Mucosa of descending colon (tissue), 3 donors: ENCODE measurements around the gene MRC1. TPM values are rescaled to one million over a fixed set of nuclear protein-coding genes. Genes with fewer than 3 reads are reported as not detected.
A peak's percentile ranks its signal among the peaks of the same experiment; 100 is the strongest.

Experiments
- ATAC-seq: fragments of 200-7000 bp; cut with Tn5 transposase; one replicate; pipeline ENCODE4 v1.9.1; 2020; ENCODE audit warnings: mild to moderate bottlenecking, moderate library complexity
- DNase-seq, 3 donors: peaks; one replicate each; pipeline ENCODE4 v3.0.0-alpha.2; 2020
- H3K36me3 ChIP-seq: fragments of 200-600 bp; one replicate; pipeline ENCODE4 v1.8.0; 2021; ENCODE audit warnings: low read depth, mild to moderate bottlenecking
- H3K4me1 ChIP-seq: fragments of 200-600 bp; one replicate; pipeline ENCODE4 v1.8.0; 2021; ENCODE audit warnings: low read depth, mild to moderate bottlenecking
- H3K4me3 ChIP-seq: fragments of 200-600 bp; one replicate; pipeline ENCODE4 v1.8.0; 2021; ENCODE audit warnings: mild to moderate bottlenecking
- H3K9me3 ChIP-seq: fragments of 200-600 bp; one replicate; pipeline ENCODE4 v1.8.0; 2021; ENCODE audit warnings: mild to moderate bottlenecking
- CTCF ChIP-seq: fragments of 200-600 bp; IDR thresholded peaks from one replicate; pipeline ENCODE4 v1.8.0; 2022; ENCODE audit warnings: antibody characterized with exemption, mild to moderate bottlenecking
- intact Hi-C, 2 donors: fragments of 100-400 bp; cut with DNase I in 1 of 2; cut with micrococcal nuclease in 1 of 2; formaldehyde crosslinking; loops; one replicate each; pipeline versions ENCODE4 v1.11.0 to v1.11.1; 2022; cut with DNase I, micrococcal nuclease
- total RNA-seq, 3 donors: library from RNA; stranded (reverse); fragmentation: NEBNext Ultra II Directional in 2 of 3; extraction: Animal tissue kit (Norgen Biotek cat#: 25700) in 2 of 3; gene quantifications; one replicate each; pipeline versions ENCODE4 v1.2.1 to v1.2.4, GENCODE V29; 2021 to 2023
- donor health status: DM: no; HTN: no; CAD: no; lungs with moderate emphysema.
- donor health status: DM: no; HTN: no; CAD: no.
- donor health status: DM: no; HTN: yes; CAD: no.

Gene MRC1
- total RNA-seq, 3 donors from 2014 or later = 6.9 to 48.4 (median 43.0) TPM

DNA sequence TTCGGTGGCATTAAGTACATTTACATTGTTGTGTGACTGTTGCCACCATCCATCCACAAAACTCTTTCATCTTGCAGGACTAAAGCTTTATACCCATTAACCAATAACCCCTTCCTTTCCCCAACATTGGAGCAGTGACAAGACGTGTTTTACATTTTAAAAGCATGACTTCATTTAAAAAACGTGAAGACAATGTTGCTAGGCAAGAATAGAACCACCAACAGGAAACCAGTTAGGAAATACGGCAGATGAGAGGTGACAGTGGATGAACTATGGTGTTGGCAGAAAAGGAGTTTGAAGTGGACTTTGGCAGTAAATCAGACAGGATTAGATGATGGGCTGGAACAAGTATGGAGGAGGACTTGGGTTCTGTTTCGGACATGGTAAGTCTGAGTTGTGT is 40.2 kb upstream of the MRC1 start:
- no peak for ATAC-seq
- no peak for DNase-seq
- H3K4me1 ChIP-seq = no peaks in the 10 kb centered on the region
- H3K36me3 ChIP-seq = no peaks in the 10 kb centered on the region
- intact Hi-C loops = no loop called here
- H3K4me3 ChIP-seq = no peak overlapping the region
- TF ChIP-seq CTCF = no peak
- no peaks in the 10 kb centered on the region for H3K9me3 ChIP-seq

DNA sequence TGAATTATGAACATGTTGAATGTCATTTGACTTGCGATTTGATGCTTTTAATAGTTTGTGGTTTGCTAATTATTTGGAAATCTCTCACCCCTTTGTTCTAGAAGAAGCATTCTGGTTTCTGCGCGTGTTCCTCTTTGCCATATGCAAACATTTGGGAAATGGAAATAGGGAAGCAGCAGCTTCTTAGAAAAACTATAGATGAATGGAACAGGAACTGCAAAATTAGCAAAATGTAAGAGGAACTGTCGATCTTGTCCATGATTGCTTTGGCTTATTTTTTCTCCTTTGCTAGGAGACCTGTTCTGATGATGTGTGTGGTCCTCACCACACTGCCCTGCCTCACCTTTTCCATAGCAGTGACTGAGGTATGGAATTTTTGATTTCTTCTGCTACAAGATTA is 38.1 kb upstream of the MRC1 start:
- intact Hi-C loops = no loop called here
- TF ChIP-seq CTCF = no peak
- Histone ChIP-seq H3K4me3 (no peak overlapping the region), H3K36me3 (no peaks in the 10 kb centered on the region), H3K4me1 (no peaks in the 10 kb centered on the region), H3K9me3 (no peaks in the 10 kb centered on the region)
- no peak for ATAC-seq
- DNase-seq = no peak

DNA sequence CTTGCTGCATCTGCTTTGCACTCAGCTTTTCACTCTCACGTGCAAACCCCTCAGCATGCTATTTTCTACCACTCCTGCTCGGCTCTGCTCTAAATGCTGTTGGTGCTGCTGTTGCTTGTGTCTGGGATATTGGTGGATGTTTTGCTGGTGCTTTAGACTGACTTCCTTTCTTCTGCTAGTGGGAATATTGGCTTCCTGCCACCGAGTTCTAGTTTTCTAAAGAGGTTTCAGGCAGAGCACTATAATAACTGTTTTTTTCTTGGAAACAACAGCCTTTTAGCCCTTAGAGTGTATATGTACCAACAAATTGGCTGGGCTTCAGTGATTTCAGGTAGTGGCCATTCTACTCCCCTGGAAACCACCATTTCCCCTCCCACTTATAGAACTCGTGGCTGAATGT is 29.4 kb upstream of the MRC1 start:
- Histone ChIP-seq H3K9me3 (no peaks in the 10 kb centered on the region), H3K36me3 (no peaks in the 10 kb centered on the region), H3K4me3 (no peak overlapping the region), H3K4me1 (peaks cover 2% of the 10 kb centered on the region)
- intact Hi-C loops = no loop called here
- TF ChIP-seq CTCF = no peak
- DNase-seq (no peak), ATAC-seq (no peak)

DNA sequence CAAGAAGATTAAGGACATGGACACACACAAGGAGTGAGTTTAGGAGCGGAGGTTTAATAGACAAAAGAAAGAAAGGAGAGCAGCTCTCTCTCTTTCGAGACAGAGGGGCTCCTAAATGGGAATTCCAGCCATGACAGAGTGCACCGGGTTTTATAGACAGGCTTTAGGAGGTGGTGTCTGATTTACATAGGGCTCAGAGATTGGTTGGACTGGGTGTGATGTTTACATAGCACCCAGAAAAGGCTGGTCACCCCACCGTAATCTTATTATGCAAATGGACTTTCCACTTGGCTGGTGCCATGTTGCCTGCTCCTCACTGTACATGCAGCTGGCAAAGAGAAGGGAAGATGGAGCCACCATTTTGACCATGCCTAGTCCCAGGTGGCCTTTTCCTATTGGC is 28.4 kb upstream of the MRC1 start:
- no peak overlapping the region for H3K4me3 ChIP-seq
- intact Hi-C loops = no loop called here
- ATAC-seq (no peak), DNase-seq (no peak)
- H3K9me3 ChIP-seq = no peaks in the 10 kb centered on the region
- TF ChIP-seq CTCF = no peak
- no peaks in the 10 kb centered on the region for H3K36me3 ChIP-seq
- H3K4me1 ChIP-seq = peaks cover 2% of the 10 kb centered on the region

DNA sequence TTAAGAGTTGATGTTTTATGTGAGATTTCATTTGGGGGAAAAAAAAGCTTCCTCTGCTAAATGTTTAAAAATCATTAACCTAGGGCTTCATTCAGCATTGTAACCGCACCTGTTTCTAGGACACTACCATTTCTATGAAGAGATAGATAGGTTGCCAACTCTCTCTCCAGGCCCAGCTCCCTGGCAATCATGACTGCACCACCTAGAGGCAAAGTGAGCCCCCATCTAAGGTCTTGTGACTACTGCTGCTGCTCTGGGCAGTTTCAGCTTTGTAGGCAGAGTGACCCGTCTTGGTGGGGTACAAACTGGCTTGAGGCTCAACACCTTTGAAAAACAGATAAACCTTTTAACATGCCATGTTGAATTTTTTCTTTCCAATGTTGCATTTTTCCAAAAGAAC is 27.3 kb upstream of the MRC1 start:
- Histone ChIP-seq H3K4me3 (no peak overlapping the region), H3K36me3 (no peaks in the 10 kb centered on the region), H3K9me3 (no peaks in the 10 kb centered on the region), H3K4me1 (peaks cover 2% of the 10 kb centered on the region)
- TF ChIP-seq CTCF = no peak
- no peak for DNase-seq
- intact Hi-C loops = no loop called here
- ATAC-seq = peak; percentile 56
